GM19468 (cell line): ENCODE results near the gene IPP.
"Not testable (repeated sequence)": the region's sequence is repeated elsewhere in the genome, so short reads cannot be mapped to it uniquely, and the experiment has no call there.

ENCODE experiments used
- ATAC-seq: cut with Tn5 transposase; IDR thresholded peaks from one replicate; pipeline ENCODE4 v1.9.1; 2021; ENCODE audit warnings: mild to moderate bottlenecking, moderate library complexity, moderate number of reproducible peaks; ENCODE audit not compliant: unreplicated experiment; ENCODE audit errors: extremely low read depth

IPP gene

GRCh38 chr1:45686015-45686287 lies 64.5 kb downstream of the IPP start:
- no peak for ATAC-seq

GRCh38 chr1:45685308-45686014 lies 65.0 kb downstream of the IPP start:
- no peak for ATAC-seq

GRCh38 chr1:45684402-45684801 lies 66.1 kb downstream of the IPP start:
- no peak for ATAC-seq

- no peak for ATAC-seq
These were observed 67.5 kb downstream of the IPP start for GRCh38 chr1:45682942-45683341.

- no peak for ATAC-seq
These were observed 71.3 kb downstream of the IPP start for GRCh38 chr1:45679123-45679522.

GRCh38 chr1:45678489-45678888 lies 72.0 kb downstream of the IPP start:
- no peak for ATAC-seq

- no peak for ATAC-seq
These were observed 72.7 kb downstream of the IPP start for GRCh38 chr1:45677751-45678245.

- ATAC-seq = not testable (repeated sequence)
These were observed 73.9 kb downstream of the IPP start for GRCh38 chr1:45676553-45676952.

- ATAC-seq = no peak
These were observed 76.0 kb downstream of the IPP start for GRCh38 chr1:45674478-45674877.

- ATAC-seq = no peak
These were observed 76.5 kb downstream of the IPP start for GRCh38 chr1:45673956-45674355.

- no peak for ATAC-seq
These were observed 80.4 kb downstream of the IPP start for GRCh38 chr1:45669859-45670655.

- ATAC-seq = no peak
These were observed 81.1 kb downstream of the IPP start for GRCh38 chr1:45669379-45669778.

- ATAC-seq = no peak
These were observed 81.9 kb downstream of the IPP start for GRCh38 chr1:45668526-45668925.

GRCh38 chr1:45667321-45668111 lies 82.9 kb downstream of the IPP start:
- ATAC-seq = no peak

- no peak for ATAC-seq
These were observed 83.6 kb downstream of the IPP start for GRCh38 chr1:45666836-45667235.

- no peak for ATAC-seq
These were observed 90.1 kb downstream of the IPP start for GRCh38 chr1:45660336-45660735.

GRCh38 chr1:45659222-45659621 lies 91.2 kb downstream of the IPP start:
- no peak for ATAC-seq

- ATAC-seq = no peak
These were observed 92.3 kb downstream of the IPP start for GRCh38 chr1:45658171-45658570.

- ATAC-seq = no peak
These were observed 93.8 kb downstream of the IPP start for GRCh38 chr1:45656573-45657226.

- no peak for ATAC-seq
These were observed 95.7 kb downstream of the IPP start for GRCh38 chr1:45654540-45655280.
